Measurements from ENCODE around the gene ZC3HAV1. TPM values are rescaled to one million over a fixed set of nuclear protein-coding genes. Genes with fewer than 3 reads are reported as not detected.

ZC3HAV1 gene
- total and polyA plus RNA-seq, 9 of the 15 experiments (the other 6 are each of a cell fraction or from before 2014, with no cell fraction given) = 11.9 to 40.5 (median 23.9) TPM

GRCh38 chr7:139041378-139042085 is 68.0 kb downstream of the ZC3HAV1 start (continued):
- TF ChIP-seq ZNF277 (CRISPR knock-in tag; IDR thresholded peaks at IDR 0.05; ENCODE audit: borderline replicate concordance) = no peak
- TF ChIP-seq ETS2 (tag; IDR thresholded peaks at IDR 0.05; ENCODE audit: borderline replicate concordance, poor library complexity, severe bottlenecking) = no peak
- no peak for TF ChIP-seq ZFP91 (CRISPR knock-in tag; IDR thresholded peaks at IDR 0.05)
- TF ChIP-seq TRIM24 (IDR thresholded peaks at IDR 0.05) = 0 out of 4 replicates have a peak, but pooled peaks of 1 of the 2 experiments have one; percentile 13
- no peak for TF ChIP-seq ASH1L (IDR thresholded peaks at IDR 0.05; ENCODE audit: borderline replicate concordance, low read depth, partially characterized antibody)
- no peak for TF ChIP-seq SAFB (IDR thresholded peaks at IDR 0.05; ENCODE audit: borderline replicate concordance, low read depth, low read length)
- TF ChIP-seq BHLHE40 (IDR thresholded peaks at IDR 0.05; ENCODE audit: low read length) = no peak; the same call in 1 of the 2 replicates
- TF ChIP-seq E2F6 (IDR thresholded peaks at IDR 0.05; ENCODE audit: borderline replicate concordance in 1 of 2, extremely low read depth in 1 of 2, insufficient read depth in 1 of 2, insufficient read length in 1 of 2, low read depth in 1 of 2, low read length in 1 of 2, poor library complexity in 1 of 2, severe bottlenecking in 1 of 2) = no peak
- TF ChIP-seq GTF2A2 (tag; IDR thresholded peaks at IDR 0.05) = no peak
- TF ChIP-seq ARID1B (IDR thresholded peaks at IDR 0.05) = peak; percentile 49
- no peak for TF ChIP-seq MAX (CRISPR knock-in tag; IDR thresholded peaks at IDR 0.05)
- no peak for TF ChIP-seq STAT5A (IDR thresholded peaks at IDR 0.05; ENCODE audit: borderline replicate concordance, low read length)
- TF ChIP-seq SMARCE1 (IDR thresholded peaks at IDR 0.05) = no peak
- no peak for TF ChIP-seq ZNF133 (CRISPR knock-in tag; IDR thresholded peaks at IDR 0.05)
- no peak for TF ChIP-seq NCOA1 (IDR thresholded peaks at IDR 0.05; ENCODE audit: low read depth)
- TF ChIP-seq PTTG1 (tag; IDR thresholded peaks at IDR 0.05; ENCODE audit: low read depth) = no peak
- no peak for TF ChIP-seq MBD2 (IDR thresholded peaks at IDR 0.05; ENCODE audit: borderline replicate concordance, low read depth)
- TF ChIP-seq ZNF79 (CRISPR knock-in tag; IDR thresholded peaks at IDR 0.05; ENCODE audit: low read depth) = no peak
- no peak for TF ChIP-seq ZNF445 (CRISPR knock-in tag; IDR thresholded peaks at IDR 0.05; ENCODE audit: low read depth)
- TF ChIP-seq ATF2 (CRISPR knock-in tag; IDR thresholded peaks at IDR 0.05) = no peak
- no peak for TF ChIP-seq ZNF311 (CRISPR knock-in tag; IDR thresholded peaks at IDR 0.05)

Measured in K562 (cell line).